ENCODE measurements around the gene DNAI4.

- no peak for TF ChIP-seq EZH2phosphoT487 (IDR thresholded peaks at IDR 0.05; ENCODE audit: low read depth)
- no peak for TF ChIP-seq CTCF (IDR thresholded peaks at IDR 0.05; ENCODE audit: low read depth, low read length)
Measured at GRCh38 chr1:66788231-66788939, 136.3 kb downstream of the DNAI4 start.

Measured in OCI-LY3 (cell line).